Immature natural killer cell (primary cell): Measurements from ENCODE around the gene NTM. TPM values are rescaled to one million over a fixed set of nuclear protein-coding genes. Genes with fewer than 3 reads are reported as not detected.

Experiments used
- DNase-seq, 3 donors: peaks; one replicate each; pipeline ENCODE4 v3.0.0; 2022; ENCODE audit warnings: mixed read lengths in 1 of 3
- H3K27ac Mint-ChIP-seq, 6 donors: one replicate each; pipeline ENCODE4 v1.8.0; 2020; ENCODE audit warnings: mixed read lengths in 6 of 6, mild to moderate bottlenecking in 5 of 6, inconsistent platforms in 4 of 6, moderate library complexity in 3 of 6
- H3K27me3 Mint-ChIP-seq, 3 donors: one replicate each; pipeline ENCODE4 v1.8.0; 2020 to 2021; ENCODE audit warnings: low read depth in 3 of 3, mild to moderate bottlenecking in 3 of 3, mixed read lengths in 3 of 3, moderate library complexity in 3 of 3, inconsistent platforms in 1 of 3
- H3K36me3 Mint-ChIP-seq, 3 donors: one replicate each; pipeline ENCODE4 v1.8.0; 2020; ENCODE audit warnings: mixed read lengths in 3 of 3, inconsistent platforms in 2 of 3, mild to moderate bottlenecking in 2 of 3
- H3K4me1 Mint-ChIP-seq, 2 donors: one replicate each; pipeline ENCODE4 v1.8.0; 2020; ENCODE audit warnings: inconsistent platforms in 2 of 2, mild to moderate bottlenecking in 2 of 2, mixed read lengths in 2 of 2, moderate library complexity in 1 of 2
- H3K4me3 Mint-ChIP-seq, 5 donors: one replicate each; pipeline ENCODE4 v1.8.0; 2020; ENCODE audit warnings: mild to moderate bottlenecking in 5 of 5, mixed read lengths in 5 of 5, inconsistent platforms in 3 of 5, moderate library complexity in 3 of 5
- H3K9me3 Mint-ChIP-seq, 6 donors: one replicate each; pipeline ENCODE4 v1.8.0; 2020; ENCODE audit warnings: mild to moderate bottlenecking in 6 of 6, mixed read lengths in 6 of 6, inconsistent platforms in 4 of 6, moderate library complexity in 3 of 6
- polyA plus RNA-seq, 3 donors: library from polyadenylated mRNA; unstranded; fragments of 300-500 nt; fragmentation: Illumina TruSeq; gene quantifications; one replicate each; pipeline ENCODE4 v1.2.3, GENCODE V29; 2021

Gene NTM
- polyA plus RNA-seq, 3 donors from 2014 or later, result not detected

GRCh38 chr11:131386408-131386807, 16.0 kb downstream of the NTM start:
- H3K4me3 Mint-ChIP-seq, result no peak overlapping the region
- no peak for DNase-seq
- peaks cover 0 to 2% (median 0%) of the 10 kb centered on the region in 3 donors for H3K27me3 Mint-ChIP-seq
- no peak overlapping the region for H3K27ac Mint-ChIP-seq
- no peaks in the 10 kb centered on the region for H3K4me1 Mint-ChIP-seq
- H3K9me3 Mint-ChIP-seq, result peaks cover 0 to 2% (median 0%) of the 10 kb centered on the region in 6 donors
- no peaks in the 10 kb centered on the region for H3K36me3 Mint-ChIP-seq

GRCh38 chr11:131388030-131388429, 17.6 kb downstream of the NTM start:
- Mint-ChIP-seq H3K27ac (no peak overlapping the region), H3K4me3 (no peak overlapping the region), H3K9me3 (peaks cover 0 to 2% (median 0%) of the 10 kb centered on the region in 6 donors), H3K27me3 (peaks cover 0 to 2% (median 0%) of the 10 kb centered on the region in 3 donors), H3K4me1 (no peaks in the 10 kb centered on the region), H3K36me3 (no peaks in the 10 kb centered on the region)
- no peak for DNase-seq

- Mint-ChIP-seq H3K27me3 (peaks cover 0 to 2% (median 0%) of the 10 kb centered on the region in 3 donors), H3K9me3 (peaks cover 0 to 2% (median 0%) of the 10 kb centered on the region in 6 donors), H3K27ac (no peak overlapping the region), H3K36me3 (no peaks in the 10 kb centered on the region), H3K4me3 (no peak overlapping the region), H3K4me1 (no peaks in the 10 kb centered on the region)
- DNase-seq, result no peak
These were observed 19.2 kb downstream of the NTM start for GRCh38 chr11:131389582-131389981.

GRCh38 chr11:131391176-131391575, 20.8 kb downstream of the NTM start:
- Mint-ChIP-seq H3K4me3 (no peak overlapping the region), H3K27me3 (peaks cover 0 to 2% (median 0%) of the 10 kb centered on the region in 3 donors), H3K36me3 (no peaks in the 10 kb centered on the region), H3K4me1 (no peaks in the 10 kb centered on the region), H3K9me3 (peaks cover 0 to 3% (median under 1%) of the 10 kb centered on the region in 6 donors), H3K27ac (no peak overlapping the region)
- no peak for DNase-seq

GRCh38 chr11:131392528-131393255, 22.3 kb downstream of the NTM start:
- no peak overlapping the region for H3K27ac Mint-ChIP-seq
- DNase-seq, result no peak
- H3K9me3 Mint-ChIP-seq, result peaks cover 0 to 6% (median 2%) of the 10 kb centered on the region in 6 donors
- no peaks in the 10 kb centered on the region for H3K4me1 Mint-ChIP-seq
- peaks cover 0 to 2% (median 0%) of the 10 kb centered on the region in 3 donors for H3K27me3 Mint-ChIP-seq
- no peak overlapping the region for H3K4me3 Mint-ChIP-seq
- no peaks in the 10 kb centered on the region for H3K36me3 Mint-ChIP-seq

GRCh38 chr11:131393691-131394090, 23.3 kb downstream of the NTM start:
- H3K27ac Mint-ChIP-seq, result no peak overlapping the region
- H3K36me3 Mint-ChIP-seq, result no peaks in the 10 kb centered on the region
- no peaks in the 10 kb centered on the region for H3K4me1 Mint-ChIP-seq
- peaks cover 0 to 6% (median 2%) of the 10 kb centered on the region in 6 donors for H3K9me3 Mint-ChIP-seq
- no peak overlapping the region for H3K4me3 Mint-ChIP-seq
- no peak for DNase-seq
- peaks cover 0 to 3% (median 0%) of the 10 kb centered on the region in 3 donors for H3K27me3 Mint-ChIP-seq

- H3K27me3 Mint-ChIP-seq, result peaks cover 0 to 5% (median 0%) of the 10 kb centered on the region in 3 donors
- H3K4me3 Mint-ChIP-seq, result no peak overlapping the region
- peaks cover 0 to 8% (median under 1%) of the 10 kb centered on the region in 6 donors for H3K9me3 Mint-ChIP-seq
- no peak overlapping the region for H3K27ac Mint-ChIP-seq
- no peaks in the 10 kb centered on the region for H3K36me3 Mint-ChIP-seq
- H3K4me1 Mint-ChIP-seq, result no peaks in the 10 kb centered on the region
- no peak for DNase-seq
These were observed 27.3 kb downstream of the NTM start for GRCh38 chr11:131397675-131398074.

- no peaks in the 10 kb centered on the region for H3K4me1 Mint-ChIP-seq
- no peak for DNase-seq
- no peak overlapping the region for H3K27ac Mint-ChIP-seq
- no peak overlapping the region for H3K4me3 Mint-ChIP-seq
- H3K36me3 Mint-ChIP-seq, result no peaks in the 10 kb centered on the region
- H3K27me3 Mint-ChIP-seq, result peaks cover 0 to 5% (median 0%) of the 10 kb centered on the region in 3 donors
- H3K9me3 Mint-ChIP-seq, result peaks cover 0 to 6% (median 0%) of the 10 kb centered on the region in 6 donors
These were observed 31.6 kb downstream of the NTM start for GRCh38 chr11:131402040-131402439.

GRCh38 chr11:131404010-131404409, 33.6 kb downstream of the NTM start:
- peaks cover 0 to 7% (median 0%) of the 10 kb centered on the region in 6 donors for H3K9me3 Mint-ChIP-seq

GRCh38 chr11:131408025-131408640, 37.7 kb downstream of the NTM start:
- Mint-ChIP-seq H3K27ac (no peak overlapping the region), H3K9me3 (peaks cover 0 to 6% (median 0%) of the 10 kb centered on the region in 6 donors), H3K4me3 (no peak overlapping the region), H3K4me1 (no peaks in the 10 kb centered on the region), H3K27me3 (peaks cover 0 to 1% (median 0%) of the 10 kb centered on the region in 3 donors), H3K36me3 (no peaks in the 10 kb centered on the region)
- no peak for DNase-seq

More at GRCh38 chr11:131404010-131404409, 33.6 kb downstream of the NTM start:
- H3K4me3 Mint-ChIP-seq, result no peak overlapping the region
- H3K36me3 Mint-ChIP-seq, result no peaks in the 10 kb centered on the region
- DNase-seq, result no peak
- H3K4me1 Mint-ChIP-seq, result no peaks in the 10 kb centered on the region
- no peak overlapping the region for H3K27ac Mint-ChIP-seq
- H3K27me3 Mint-ChIP-seq, result peaks cover 0 to 2% (median 0%) of the 10 kb centered on the region in 3 donors

GRCh38 chr11:131409345-131409744, 38.9 kb downstream of the NTM start:
- Mint-ChIP-seq H3K4me1 (no peaks in the 10 kb centered on the region), H3K27ac (no peak overlapping the region), H3K4me3 (no peak overlapping the region), H3K36me3 (no peaks in the 10 kb centered on the region), H3K9me3 (peaks cover 0 to 6% (median 0%) of the 10 kb centered on the region in 6 donors), H3K27me3 (peaks cover 0 to 2% (median 1%) of the 10 kb centered on the region in 3 donors)
- DNase-seq, result no peak

- no peak overlapping the region for H3K4me3 Mint-ChIP-seq
- H3K36me3 Mint-ChIP-seq, result no peaks in the 10 kb centered on the region
- peaks cover 0 to 2% (median 1%) of the 10 kb centered on the region in 3 donors for H3K27me3 Mint-ChIP-seq
- no peak overlapping the region for H3K27ac Mint-ChIP-seq
- DNase-seq, result no peak
- H3K4me1 Mint-ChIP-seq, result no peaks in the 10 kb centered on the region
- H3K9me3 Mint-ChIP-seq, result peaks cover 0 to 6% (median 0%) of the 10 kb centered on the region in 6 donors
These were observed 41.2 kb downstream of the NTM start for GRCh38 chr11:131411636-131412035.

- Mint-ChIP-seq H3K9me3 (peaks cover 0 to 4% (median 0%) of the 10 kb centered on the region in 6 donors), H3K27ac (no peak overlapping the region), H3K27me3 (peaks cover 0 to 2% (median 1%) of the 10 kb centered on the region in 3 donors), H3K36me3 (no peaks in the 10 kb centered on the region), H3K4me1 (no peaks in the 10 kb centered on the region), H3K4me3 (no peak overlapping the region)
- DNase-seq, result no peak
These were observed 41.6 kb downstream of the NTM start for GRCh38 chr11:131412061-131412460.

- Mint-ChIP-seq H3K27ac (no peak overlapping the region), H3K36me3 (no peaks in the 10 kb centered on the region), H3K9me3 (peaks cover 0 to 3% (median 0%) of the 10 kb centered on the region in 6 donors), H3K27me3 (peaks cover 0 to 2% (median 1%) of the 10 kb centered on the region in 3 donors), H3K4me1 (no peaks in the 10 kb centered on the region), H3K4me3 (no peak overlapping the region)
- DNase-seq, result no peak
These were observed 42.8 kb downstream of the NTM start for GRCh38 chr11:131413217-131413616.
